CD4-positive, alpha-beta T cell (primary cell): ENCODE data around the gene ZNF558. TPM values are rescaled to one million over a fixed set of nuclear protein-coding genes. Genes with fewer than 3 reads are reported as not detected.
"Not testable (repeated sequence)": the region's sequence is repeated elsewhere in the genome, so short reads cannot be mapped to it uniquely, and the experiment has no call there.

Source experiments
- ATAC-seq: fragments of 200-7000 bp; cut with Tn5 transposase; one replicate; pipeline ENCODE4 v1.10.0; 2022; ENCODE audit warnings: mild to moderate bottlenecking; ENCODE audit not compliant: poor library complexity
- CTCF ChIA-PET: fragments of 350-600 bp; sonication (Branson Sonifier 250); formaldehyde crosslinking; loops from one replicate; lab custom pipeline; 2021; ENCODE audit warnings: antibody characterized with exemption, inconsistent platforms; lab: Charles Lee
- POLR2A ChIA-PET: fragments of 350-600 bp; sonication (Branson Sonifier 250); formaldehyde crosslinking; loops from one replicate; lab custom pipeline; 2021; ENCODE audit warnings: antibody characterized with exemption, inconsistent platforms; lab: Charles Lee
- DNase-seq, 14 experiments: peaks; one replicate each; pipeline ENCODE4 v3.0.0-alpha.2; 2013 to 2020; ENCODE audit warnings: mixed read lengths in 2 of 14
- H3K27ac ChIP-seq, 2 donors: one replicate each; pipeline versions ENCODE4 v1.5.1 to v1.7.0; 2013; ENCODE audit warnings: low read length in 2 of 2, low read depth in 1 of 2, mild to moderate bottlenecking in 1 of 2
- H3K27me3 ChIP-seq, 2 experiments: 1 replicate in 1 of 2; 2 replicates in 1 of 2; pipeline versions ENCODE4 v1.6.1 to v1.7.0; 2013; ENCODE audit warnings: low read length in 2 of 2, control low read depth in 1 of 2, mild to moderate bottlenecking in 1 of 2, moderate library complexity in 1 of 2; ENCODE audit not compliant: insufficient read depth in 2 of 2, control insufficient read depth in 1 of 2
- H3K36me3 ChIP-seq: one replicate; pipeline ENCODE4 v1.6.1; 2013; ENCODE audit warnings: low read length, control low read depth; ENCODE audit not compliant: insufficient read depth
- H3K4me1 ChIP-seq: one replicate; pipeline ENCODE4 v1.6.1; 2013; ENCODE audit warnings: low read length, control low read depth; ENCODE audit not compliant: insufficient read depth
- H3K4me3 ChIP-seq: one replicate; pipeline ENCODE4 v1.5.1; 2013; ENCODE audit warnings: mild to moderate bottlenecking, low read length, moderate library complexity
- H3K9me3 ChIP-seq, 2 experiments: 1 replicate in 1 of 2; 2 replicates in 1 of 2; pipeline versions ENCODE4 v1.6.1 to v1.7.0; 2013; ENCODE audit warnings: low read length in 2 of 2, mild to moderate bottlenecking in 2 of 2, control low read depth in 1 of 2, moderate library complexity in 1 of 2; ENCODE audit not compliant: control insufficient read depth in 1 of 2, insufficient read depth in 1 of 2
- H3K27ac Mint-ChIP-seq: one replicate; pipeline ENCODE4 v1.8.0; 2020; ENCODE audit warnings: mixed read lengths
- H3K27me3 Mint-ChIP-seq: one replicate; pipeline ENCODE4 v1.8.0; 2021; ENCODE audit warnings: mixed read lengths
- H3K36me3 Mint-ChIP-seq: one replicate; pipeline ENCODE4 v1.8.0; 2021; ENCODE audit warnings: low read depth, mixed read lengths
- H3K4me1 Mint-ChIP-seq: one replicate; pipeline ENCODE4 v1.8.0; 2021; ENCODE audit warnings: low read depth, mixed read lengths
- H3K4me3 Mint-ChIP-seq: one replicate; pipeline ENCODE4 v1.8.0; 2020; ENCODE audit warnings: mild to moderate bottlenecking, mixed read lengths
- H3K9me3 Mint-ChIP-seq: one replicate; pipeline ENCODE4 v1.8.0; 2020; ENCODE audit warnings: mixed read lengths
- intact Hi-C, 2 experiments: fragments of 100-400 bp; cut with DNase I in 1 of 2; cut with micrococcal nuclease in 1 of 2; formaldehyde crosslinking; loops; one replicate each; pipeline versions ENCODE4 v1.15.1 to v1.9.0; 2023 to 2025; cut with DNase I, micrococcal nuclease
- total RNA-seq, 174 experiments: library from RNA in 2 of 174; stranded (reverse) in 2 of 174; gene quantifications; one replicate each; pipeline ENCODE4 v1.2.3 and lab custom pipeline; 2021 to 2026
- TF ChIP-seq, protein P1 (sequence below): fragments of 200-600 bp; IDR thresholded peaks from one replicate; pipeline ENCODE4 v1.8.0; 2022; ENCODE audit warnings: antibody characterized with exemption, mild to moderate bottlenecking

Gene ZNF558
- total RNA-seq, 2 experiments from 2014 or later: 22.2 to 23.3 TPM

DNA sequence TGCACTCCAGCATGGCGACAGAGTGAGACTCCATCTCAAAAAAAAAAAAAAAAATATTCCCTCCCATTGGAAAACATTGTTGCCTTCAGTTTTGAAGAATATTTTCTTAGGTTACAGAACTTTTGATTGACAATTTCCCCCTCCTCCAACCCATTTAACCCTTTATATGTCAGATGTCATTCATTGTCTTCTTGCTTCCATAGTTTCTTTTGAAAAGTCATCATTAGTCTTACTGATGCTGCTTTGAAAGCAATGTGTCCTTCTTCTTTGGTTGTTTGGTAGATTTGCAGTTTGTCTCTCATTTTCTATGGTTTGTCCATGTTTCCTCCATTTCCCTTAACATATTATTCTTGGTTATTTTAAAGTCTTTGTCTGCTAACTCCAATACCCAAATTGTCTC is 25.4 kb downstream of the ZNF558 start:
- peaks cover 19% of the 10 kb centered on the region for H3K9me3 Mint-ChIP-seq
- intact Hi-C loops: no loop called here
- ChIA-PET POLR2A (no interaction called here), CTCF (no interaction called here)
- no peaks in the 10 kb centered on the region for H3K27me3 Mint-ChIP-seq
- H3K36me3 Mint-ChIP-seq: peaks cover 84% of the 10 kb centered on the region
- no peak overlapping the region for H3K27ac ChIP-seq
- peaks cover 0 to 3% of the 10 kb centered on the region in 2 experiments for H3K27me3 ChIP-seq
- H3K4me3 Mint-ChIP-seq: no peak overlapping the region
- peaks cover 53 to 73% of the 10 kb centered on the region in 2 experiments for H3K9me3 ChIP-seq
- no peaks in the 10 kb centered on the region for H3K4me1 Mint-ChIP-seq
- ATAC-seq: no peak
- DNase-seq: no peak
- no peak overlapping the region for H3K27ac Mint-ChIP-seq
- H3K4me1 ChIP-seq: no peaks in the 10 kb centered on the region
- TF ChIP-seq, protein P1, sequence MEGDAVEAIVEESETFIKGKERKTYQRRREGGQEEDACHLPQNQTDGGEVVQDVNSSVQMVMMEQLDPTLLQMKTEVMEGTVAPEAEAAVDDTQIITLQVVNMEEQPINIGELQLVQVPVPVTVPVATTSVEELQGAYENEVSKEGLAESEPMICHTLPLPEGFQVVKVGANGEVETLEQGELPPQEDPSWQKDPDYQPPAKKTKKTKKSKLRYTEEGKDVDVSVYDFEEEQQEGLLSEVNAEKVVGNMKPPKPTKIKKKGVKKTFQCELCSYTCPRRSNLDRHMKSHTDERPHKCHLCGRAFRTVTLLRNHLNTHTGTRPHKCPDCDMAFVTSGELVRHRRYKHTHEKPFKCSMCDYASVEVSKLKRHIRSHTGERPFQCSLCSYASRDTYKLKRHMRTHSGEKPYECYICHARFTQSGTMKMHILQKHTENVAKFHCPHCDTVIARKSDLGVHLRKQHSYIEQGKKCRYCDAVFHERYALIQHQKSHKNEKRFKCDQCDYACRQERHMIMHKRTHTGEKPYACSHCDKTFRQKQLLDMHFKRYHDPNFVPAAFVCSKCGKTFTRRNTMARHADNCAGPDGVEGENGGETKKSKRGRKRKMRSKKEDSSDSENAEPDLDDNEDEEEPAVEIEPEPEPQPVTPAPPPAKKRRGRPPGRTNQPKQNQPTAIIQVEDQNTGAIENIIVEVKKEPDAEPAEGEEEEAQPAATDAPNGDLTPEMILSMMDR: no peak
- H3K4me3 ChIP-seq: no peak overlapping the region
- H3K36me3 ChIP-seq: peaks cover 22% of the 10 kb centered on the region

DNA sequence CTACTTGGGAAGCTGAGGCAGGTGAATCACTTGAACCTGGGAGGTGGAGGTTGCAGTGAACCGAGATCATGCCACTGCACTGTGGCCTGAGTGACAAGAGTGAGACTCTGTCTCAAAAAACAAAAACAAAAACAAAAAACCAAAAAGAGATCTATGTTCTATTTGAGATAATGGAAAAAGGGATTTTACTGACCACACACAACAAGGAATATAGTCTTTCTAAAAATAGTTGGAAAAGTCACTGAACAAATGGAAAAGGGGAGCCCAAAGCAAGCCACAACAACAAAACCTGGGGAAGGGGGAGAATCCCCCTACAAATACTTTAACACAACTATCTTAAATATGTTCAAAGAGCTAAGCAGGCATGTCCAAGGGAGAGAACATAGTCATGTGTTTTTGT is 37.3 kb downstream of the ZNF558 start:
- intact Hi-C loops: no loop called here
- H3K4me3 Mint-ChIP-seq: no peak overlapping the region
- Histone ChIP-seq H3K4me3 (no peak overlapping the region), H3K9me3 (peaks cover 16 to 21% of the 10 kb centered on the region in 2 experiments), H3K27me3 (no peaks in the 10 kb centered on the region), H3K27ac (no peak overlapping the region), H3K4me1 (no peaks in the 10 kb centered on the region), H3K36me3 (no peaks in the 10 kb centered on the region)
- no peaks in the 10 kb centered on the region for H3K27me3 Mint-ChIP-seq
- ChIA-PET CTCF (no interaction called here), POLR2A (no interaction called here)
- peaks cover 6% of the 10 kb centered on the region for H3K9me3 Mint-ChIP-seq
- peaks cover 8% of the 10 kb centered on the region for H3K36me3 Mint-ChIP-seq
- no peaks in the 10 kb centered on the region for H3K4me1 Mint-ChIP-seq
- ATAC-seq (no peak), DNase-seq (no peak)
- no peak overlapping the region for H3K27ac Mint-ChIP-seq
- TF ChIP-seq, protein P1: no peak

DNA sequence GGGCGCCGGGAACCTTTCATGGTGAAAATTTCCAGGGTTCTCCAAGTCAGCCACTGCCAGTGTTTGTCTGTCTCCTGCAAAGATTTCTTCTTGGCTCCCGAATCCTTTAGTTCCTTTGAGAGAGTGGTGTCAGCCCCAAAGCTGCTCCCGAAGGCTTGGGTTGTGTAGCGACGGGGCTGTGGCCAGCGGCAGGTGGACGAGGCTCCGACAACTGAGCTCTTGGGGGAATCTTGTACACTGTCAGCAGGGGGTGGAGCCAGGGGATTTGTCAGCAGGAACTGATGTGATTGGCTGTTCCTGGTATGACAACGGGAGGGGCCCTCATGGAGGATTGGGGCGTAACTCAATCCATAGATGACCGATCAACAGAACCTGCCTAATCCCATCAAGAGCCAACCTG is 58.5 kb downstream of the ZNF558 start:
- ATAC-seq, H3K4me1 ChIP-seq, H3K36me3 ChIP-seq, H3K4me3 Mint-ChIP-seq, H3K36me3 Mint-ChIP-seq, POLR2A ChIA-PET, H3K27me3 Mint-ChIP-seq, H3K27ac Mint-ChIP-seq, DNase-seq, H3K9me3 ChIP-seq, CTCF ChIA-PET, H3K9me3 Mint-ChIP-seq, intact Hi-C loops, H3K4me1 Mint-ChIP-seq, H3K27me3 ChIP-seq, H3K27ac ChIP-seq, H3K4me3 ChIP-seq: not testable (repeated sequence)

DNA sequence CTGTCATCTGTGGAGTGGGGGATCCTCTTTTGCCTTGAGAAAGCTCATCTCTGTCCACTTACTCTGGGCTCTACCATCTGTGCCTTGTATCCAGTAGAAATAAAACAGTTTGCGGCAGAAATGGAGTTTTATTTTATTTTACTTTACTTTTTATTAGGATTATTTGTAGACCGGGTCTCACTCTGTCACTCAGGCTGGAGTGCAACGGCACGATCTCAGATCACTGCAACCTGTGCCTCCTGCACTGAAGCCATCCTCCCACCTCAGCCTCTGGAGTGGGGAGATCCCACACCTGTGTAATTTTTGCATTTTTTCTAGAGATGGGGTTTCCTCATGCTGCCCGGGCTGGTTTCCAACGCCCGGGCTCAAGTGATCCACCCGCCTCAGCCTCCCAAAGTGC is 62.8 kb downstream of the ZNF558 start:
- H3K9me3 ChIP-seq, H3K27me3 ChIP-seq, CTCF ChIA-PET, H3K27ac ChIP-seq, H3K36me3 ChIP-seq, DNase-seq, H3K27me3 Mint-ChIP-seq, ATAC-seq, H3K36me3 Mint-ChIP-seq, H3K4me3 ChIP-seq, H3K4me3 Mint-ChIP-seq, H3K9me3 Mint-ChIP-seq, H3K4me1 ChIP-seq, intact Hi-C loops, H3K27ac Mint-ChIP-seq, POLR2A ChIA-PET, H3K4me1 Mint-ChIP-seq: not testable (repeated sequence)

DNA sequence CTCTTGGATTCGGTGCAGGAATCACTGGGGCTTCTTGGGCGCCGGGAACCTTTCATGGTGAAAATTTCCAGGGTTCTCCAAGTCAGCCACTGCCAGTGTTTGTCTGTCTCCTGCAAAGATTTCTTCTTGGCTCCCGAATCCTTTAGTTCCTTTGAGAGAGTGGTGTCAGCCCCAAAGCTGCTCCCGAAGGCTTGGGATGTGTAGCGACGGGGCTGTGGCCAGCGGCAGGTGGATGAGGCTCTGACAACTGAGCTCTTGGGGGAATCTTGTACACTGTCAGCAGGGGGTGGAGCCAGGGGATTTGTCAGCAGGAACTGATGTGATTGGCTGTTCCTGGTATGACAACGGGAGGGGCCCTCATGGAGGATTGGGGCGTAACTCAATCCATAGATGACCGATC is 64.8 kb downstream of the ZNF558 start:
- H3K27me3 Mint-ChIP-seq, H3K4me3 Mint-ChIP-seq, H3K27me3 ChIP-seq, H3K9me3 ChIP-seq, H3K4me1 ChIP-seq, DNase-seq, H3K27ac ChIP-seq, H3K4me1 Mint-ChIP-seq, H3K36me3 Mint-ChIP-seq, H3K9me3 Mint-ChIP-seq, ATAC-seq, H3K4me3 ChIP-seq, intact Hi-C loops, CTCF ChIA-PET, H3K36me3 ChIP-seq, H3K27ac Mint-ChIP-seq, POLR2A ChIA-PET: not testable (repeated sequence)
